Hematopoietic multipotent progenitor cell treated with erythropoietin and hydrocortisone succinate and interleukin-3 and kit ligand, for 4 days (in vitro differentiated cells): Measurements from ENCODE around the gene PLEKHM1.
A peak's percentile ranks its signal among the peaks of the same experiment; 100 is the strongest.

Experiments
- DNase-seq: peaks from one replicate; pipeline ENCODE4 v3.0.0-alpha.2; 2015

PLEKHM1 gene

GRCh38 chr17:45440161-45440778 is 50.3 kb downstream of the PLEKHM1 start:
- peak; percentile 35 for DNase-seq

GRCh38 chr17:45438931-45439610 is 51.5 kb downstream of the PLEKHM1 start:
- no peak for DNase-seq

- no peak for DNase-seq
Observed at GRCh38 chr17:45437465-45438283, 52.8 kb downstream of the PLEKHM1 start.

- no peak for DNase-seq
Observed at GRCh38 chr17:45436625-45437464, 53.7 kb downstream of the PLEKHM1 start.

GRCh38 chr17:45436161-45436560 is 54.4 kb downstream of the PLEKHM1 start:
- DNase-seq: no peak

GRCh38 chr17:45435481-45435880 is 55.0 kb downstream of the PLEKHM1 start:
- DNase-seq: no peak

- DNase-seq: peak; percentile 35
Observed at GRCh38 chr17:45433159-45433535, 57.4 kb downstream of the PLEKHM1 start.

GRCh38 chr17:45432405-45433158 is 57.9 kb downstream of the PLEKHM1 start, which contains the start of gene ARHGAP27:
Gene ARHGAP27 (minus strand): TSS chr17:45432870. CDS start chr17:45430279, 2,591 bp downstream.
- DNase-seq: peak; percentile 80

GRCh38 chr17:45431531-45432404 is 58.8 kb downstream of the PLEKHM1 start:
- DNase-seq: peak; percentile 91

GRCh38 chr17:45430738-45431530 is 59.6 kb downstream of the PLEKHM1 start:
- peak; percentile 48 for DNase-seq

GRCh38 chr17:45430006-45430737 is 60.3 kb downstream of the PLEKHM1 start:
- DNase-seq: no peak

GRCh38 chr17:45429339-45430005 is 61.0 kb downstream of the PLEKHM1 start:
- DNase-seq: no peak

GRCh38 chr17:45428931-45429338 is 61.6 kb downstream of the PLEKHM1 start:
- peak; percentile 55 for DNase-seq

GRCh38 chr17:45428050-45428617 is 62.4 kb downstream of the PLEKHM1 start:
- DNase-seq: peak; percentile 87

- no peak for DNase-seq
Observed at GRCh38 chr17:45427181-45427835, 63.2 kb downstream of the PLEKHM1 start.

GRCh38 chr17:45426561-45426960 is 64.0 kb downstream of the PLEKHM1 start:
- DNase-seq: no peak

GRCh38 chr17:45425984-45426413 is 64.5 kb downstream of the PLEKHM1 start:
- no peak for DNase-seq
